ENCODE data around the gene ECPAS.
"Not testable (repeated sequence)": the region's sequence is repeated elsewhere in the genome, so short reads cannot be mapped to it uniquely, and the experiment has no call there.

Gene ECPAS

DNA sequence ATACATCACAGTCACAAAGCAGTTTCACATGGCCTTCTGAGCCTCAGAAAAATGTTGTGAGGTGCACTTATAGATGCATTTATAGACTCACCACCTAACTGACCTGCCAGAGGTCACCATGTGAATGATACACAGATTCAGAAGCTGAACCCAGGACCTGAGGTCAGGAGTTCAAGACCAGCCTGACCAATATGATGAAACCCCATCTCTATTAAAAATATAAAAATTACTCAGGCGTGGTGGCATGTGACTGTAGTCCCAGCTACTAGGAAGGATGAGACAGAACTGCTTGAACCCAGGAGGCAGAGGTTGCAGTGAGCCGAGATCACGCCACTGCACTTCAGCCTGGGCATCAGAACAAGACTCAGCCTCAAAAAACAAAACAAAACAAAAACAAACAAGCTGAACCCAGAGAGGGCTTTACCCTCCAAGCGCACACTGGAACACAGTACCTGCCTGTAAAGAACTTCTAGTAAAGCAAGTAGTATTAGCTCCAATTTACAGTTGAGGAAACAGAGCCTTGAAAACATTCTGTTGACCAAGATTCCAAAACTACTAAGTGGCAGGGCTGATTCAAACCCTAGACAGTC, 16.3 kb downstream of the ECPAS start:
- no peak for DNase-seq (ENCODE audit: low read depth)

GRCh38 chr9:111463048-111463447, 21.1 kb downstream of the ECPAS start:
- DNase-seq (ENCODE audit: low read depth) = no peak

DNA sequence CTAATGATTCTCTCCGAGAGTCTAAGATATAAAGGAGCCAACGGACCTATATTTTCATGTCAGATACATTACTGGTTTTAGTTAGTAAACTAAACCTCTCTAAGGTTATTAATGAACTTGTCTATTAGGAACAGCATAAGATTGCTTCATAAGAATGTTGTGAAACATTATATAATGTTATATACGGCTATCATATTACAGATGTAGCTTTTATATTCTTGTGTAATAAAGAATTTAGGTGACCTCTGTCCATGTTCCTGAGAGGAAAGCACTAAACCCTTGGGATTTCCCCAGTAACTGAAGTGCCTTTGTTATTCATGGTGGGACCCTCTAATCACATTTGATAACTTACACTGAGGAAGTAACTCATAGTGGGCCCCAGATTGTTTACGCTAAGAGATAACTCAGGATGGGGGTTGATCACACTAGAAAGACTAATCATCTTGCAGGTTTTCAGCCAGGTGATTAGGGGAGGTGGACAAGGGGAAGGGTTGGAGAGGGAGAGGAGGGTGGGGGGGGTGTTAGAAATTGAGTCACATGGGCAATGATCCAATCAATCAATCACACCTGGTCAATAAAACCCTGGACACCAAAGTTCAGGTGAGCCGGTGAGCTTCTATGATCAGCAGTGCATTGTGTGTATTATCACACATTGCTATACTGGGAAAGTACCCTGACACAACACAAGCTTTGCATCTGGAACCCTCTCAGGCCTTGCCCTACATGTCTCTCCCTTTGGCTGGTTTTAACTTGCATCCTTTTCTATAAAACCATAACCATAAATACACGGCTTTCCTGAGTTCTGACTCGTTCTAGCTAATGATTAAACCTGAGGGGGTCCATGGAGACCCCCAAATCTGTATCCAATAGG, 25.8 kb downstream of the ECPAS start:
- DNase-seq (ENCODE audit: low read depth) = no peak

- no peak for DNase-seq (ENCODE audit: low read depth)
Measured at GRCh38 chr9:111456529-111456928, 27.7 kb downstream of the ECPAS start.

GRCh38 chr9:111455638-111456037, 28.5 kb downstream of the ECPAS start:
- DNase-seq (ENCODE audit: low read depth) = no peak

GRCh38 chr9:111454751-111455150, 29.4 kb downstream of the ECPAS start:
- no peak for DNase-seq (ENCODE audit: low read depth)

DNA sequence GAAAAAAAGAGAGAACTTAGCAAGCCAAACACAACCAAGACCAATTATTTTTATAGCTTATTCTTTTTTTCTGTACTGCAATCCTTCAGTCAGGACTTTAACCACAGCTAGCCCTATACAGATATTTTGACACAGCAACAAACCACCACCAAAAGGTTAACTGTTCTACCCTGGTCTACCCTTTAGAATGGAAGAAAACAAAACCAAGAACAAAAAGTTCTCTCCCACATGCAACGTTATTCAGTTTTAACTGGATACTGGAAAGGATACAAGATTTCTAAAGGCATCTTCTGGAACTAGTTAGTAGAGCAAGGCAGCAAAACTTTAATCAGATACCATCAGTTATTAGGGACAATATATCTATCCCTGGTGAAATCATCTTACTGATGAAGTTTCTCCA, 32.6 kb downstream of the ECPAS start:
- no peak for DNase-seq (ENCODE audit: low read depth)

DNA sequence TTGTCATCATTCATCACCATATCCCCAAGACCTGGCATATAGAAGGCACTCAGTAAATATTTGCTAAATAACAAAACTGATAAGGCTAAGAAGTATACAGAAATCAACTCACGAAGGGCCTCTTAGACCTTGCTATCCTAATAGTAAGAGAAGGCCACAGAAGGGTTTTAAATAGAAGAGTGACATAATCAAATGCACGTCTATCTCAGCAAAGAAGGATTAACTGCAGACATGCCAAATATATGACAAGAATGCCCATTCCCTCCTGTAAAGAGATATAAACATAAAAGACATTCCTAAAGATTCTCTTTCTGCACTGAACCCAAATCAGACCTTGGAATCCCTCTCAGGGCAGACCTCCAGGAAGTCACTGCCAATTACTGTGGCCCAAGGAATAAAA, 34.1 kb downstream of the ECPAS start:
- DNase-seq (ENCODE audit: low read depth) = no peak

DNA sequence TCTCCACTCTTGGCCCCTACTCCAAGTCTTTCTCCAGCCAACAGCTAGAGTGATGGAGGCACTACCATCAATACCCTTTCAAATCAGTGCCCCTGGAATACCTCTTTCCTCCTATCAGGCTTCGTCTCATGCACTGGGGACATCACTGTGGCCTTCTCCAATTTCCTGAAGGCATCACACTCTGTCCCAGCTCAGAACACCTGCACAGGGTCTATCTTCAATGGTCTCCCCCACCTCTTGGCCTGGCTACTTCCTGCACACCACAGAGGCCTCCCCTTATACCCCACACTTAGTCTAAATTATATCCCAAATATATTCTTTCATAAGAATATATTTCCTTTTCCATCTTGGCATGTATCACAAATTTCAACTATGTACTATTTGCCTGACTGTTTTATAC, 34.5 kb downstream of the ECPAS start:
- no peak for DNase-seq (ENCODE audit: low read depth)

GRCh38 chr9:111445799-111446198, 38.4 kb downstream of the ECPAS start:
- DNase-seq (ENCODE audit: low read depth) = not testable (repeated sequence)

DNA sequence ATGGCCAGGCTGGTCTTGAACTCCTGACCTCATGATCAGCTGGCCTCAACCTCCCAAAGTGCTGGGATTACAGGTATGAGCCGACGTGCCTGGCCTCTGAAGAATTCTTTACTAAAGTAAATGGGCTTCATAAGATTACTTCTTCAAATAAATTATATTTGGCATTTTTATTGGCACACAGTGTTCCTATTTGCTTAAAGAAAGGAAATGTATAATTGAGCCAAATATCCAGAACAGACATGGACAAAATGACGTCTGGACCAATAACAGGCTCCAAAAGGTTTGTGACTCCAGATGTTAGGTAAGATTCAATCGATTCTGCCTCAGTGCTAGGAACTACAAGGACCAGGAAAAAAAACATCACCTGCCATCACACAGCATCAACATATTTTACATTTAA, 40.7 kb downstream of the ECPAS start:
- DNase-seq (ENCODE audit: low read depth) = no peak

DNA sequence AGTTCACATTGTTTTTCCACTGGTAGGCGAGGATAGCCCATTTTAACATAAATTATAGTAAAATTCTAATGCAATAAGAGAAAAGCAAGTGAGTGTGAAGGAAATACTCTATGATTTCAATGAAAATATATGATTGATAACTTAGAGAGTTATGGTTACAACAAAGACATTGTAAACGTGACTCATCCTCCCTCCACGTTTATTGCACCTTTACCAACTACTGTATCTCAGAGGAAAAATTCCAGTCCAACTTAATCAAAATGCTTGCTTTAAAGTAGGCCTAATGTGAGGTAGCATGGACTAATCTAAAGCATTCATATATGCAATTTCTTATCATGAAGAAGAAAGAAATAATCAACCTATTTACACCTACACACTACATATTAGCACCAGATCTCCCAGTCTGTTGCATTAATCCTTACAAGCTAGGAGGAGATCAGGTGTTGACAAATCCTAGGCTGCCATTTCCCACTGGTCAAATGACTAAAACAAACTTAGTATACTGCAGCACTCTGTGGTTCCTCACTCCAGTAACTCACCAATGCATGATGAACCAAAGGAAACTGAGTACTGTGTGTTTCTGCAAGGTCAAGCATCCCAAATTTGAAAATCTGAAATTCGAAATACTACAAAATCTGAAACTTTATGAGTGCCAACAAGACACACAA, 41.7 kb downstream of the ECPAS start:
- no peak for DNase-seq (ENCODE audit: low read depth)

DNA sequence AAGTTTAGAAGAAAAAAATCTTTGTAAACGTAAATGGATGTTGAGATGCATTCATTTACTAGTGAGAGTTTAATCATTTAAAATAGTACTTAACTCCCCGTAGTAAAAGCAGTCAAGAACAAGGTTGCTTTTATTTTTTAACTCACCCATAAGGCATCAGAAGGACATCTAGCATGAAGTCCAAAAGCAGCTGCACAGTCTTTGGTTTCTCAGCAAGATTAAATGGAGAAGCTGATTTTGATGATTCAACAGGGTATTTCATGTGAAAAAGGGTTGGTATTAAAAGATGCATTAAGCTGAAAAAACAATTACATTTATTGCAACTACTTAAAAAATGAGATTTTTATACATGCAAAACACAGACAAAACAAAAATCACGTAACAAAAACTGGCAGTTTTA, 44.0 kb downstream of the ECPAS start:
- no peak for DNase-seq (ENCODE audit: low read depth)

DNA sequence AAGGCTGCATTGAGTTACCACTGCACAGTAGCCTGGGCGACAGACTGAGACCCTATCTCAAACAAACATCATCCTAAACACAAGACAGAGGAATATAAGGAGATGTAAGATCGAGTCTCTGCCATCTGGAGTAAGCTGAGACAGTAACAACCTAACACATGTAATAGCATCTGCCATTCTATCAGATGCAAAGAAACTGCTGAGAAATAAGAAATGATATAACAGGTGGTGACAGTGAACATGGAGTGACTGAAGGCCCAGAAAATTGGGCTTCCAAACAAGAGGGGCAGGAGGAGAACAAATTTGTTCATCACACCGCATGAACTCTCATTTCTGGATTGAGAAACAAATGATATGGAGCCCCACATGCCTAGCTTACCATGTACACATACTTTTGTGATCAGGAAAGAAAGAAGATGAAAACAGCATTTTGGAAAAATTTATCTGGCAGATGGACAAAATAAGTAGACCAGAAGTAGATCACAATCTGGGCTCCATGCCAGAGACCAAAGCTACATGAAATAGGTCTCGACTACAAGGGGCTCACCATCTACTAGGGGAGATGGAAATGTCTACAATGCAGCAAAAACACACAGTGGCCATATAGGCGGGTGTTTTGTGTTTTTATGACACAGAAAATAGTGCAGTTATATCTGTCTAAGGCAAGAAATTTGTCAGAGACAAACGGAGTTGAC, 45.5 kb downstream of the ECPAS start:
- peak; percentile 30 for DNase-seq (ENCODE audit: low read depth)

GRCh38 chr9:111436571-111436970, 47.6 kb downstream of the ECPAS start:
- no peak for DNase-seq (ENCODE audit: low read depth)

- no peak for DNase-seq (ENCODE audit: low read depth)
Measured at GRCh38 chr9:111433082-111433481, 51.1 kb downstream of the ECPAS start.

DNA sequence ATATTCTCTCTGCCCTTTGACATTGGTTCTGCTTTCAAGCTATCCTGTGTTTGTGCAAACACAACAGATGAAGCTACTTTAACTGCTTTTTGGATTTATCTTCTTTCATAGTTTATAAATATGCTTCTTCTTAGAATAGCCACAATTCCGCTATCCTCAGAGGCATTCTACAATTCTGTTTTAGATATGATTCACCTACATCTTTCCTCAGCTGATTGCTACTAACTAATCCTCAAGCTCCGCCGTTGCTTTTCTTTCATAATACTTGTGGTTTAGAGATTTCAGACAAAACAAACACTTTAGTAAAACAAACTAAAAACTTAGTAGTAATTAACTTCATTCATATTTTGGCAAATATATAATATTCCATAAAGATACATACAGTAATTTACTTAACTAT, 52.5 kb downstream of the ECPAS start:
- DNase-seq (ENCODE audit: low read depth) = no peak

DNA sequence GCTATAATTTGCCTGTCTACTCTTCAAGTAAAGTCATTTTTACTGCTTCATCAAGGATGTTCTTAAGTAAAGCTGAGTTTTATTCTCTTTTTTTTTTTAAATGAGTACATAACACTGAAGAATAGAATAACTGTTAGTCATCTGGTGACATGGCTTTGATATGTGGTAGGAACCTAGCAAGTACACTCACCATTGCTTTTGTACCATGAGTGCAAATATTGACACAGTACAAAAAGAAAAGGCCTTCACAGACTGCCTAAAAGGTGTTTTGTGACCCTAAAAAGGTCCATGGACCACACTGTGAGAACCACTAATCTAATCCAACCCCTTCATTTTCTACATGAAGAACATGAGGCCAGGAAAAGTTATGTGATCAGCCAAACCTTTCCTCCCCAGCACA, 55.0 kb downstream of the ECPAS start:
- no peak for DNase-seq (ENCODE audit: low read depth)

DNA sequence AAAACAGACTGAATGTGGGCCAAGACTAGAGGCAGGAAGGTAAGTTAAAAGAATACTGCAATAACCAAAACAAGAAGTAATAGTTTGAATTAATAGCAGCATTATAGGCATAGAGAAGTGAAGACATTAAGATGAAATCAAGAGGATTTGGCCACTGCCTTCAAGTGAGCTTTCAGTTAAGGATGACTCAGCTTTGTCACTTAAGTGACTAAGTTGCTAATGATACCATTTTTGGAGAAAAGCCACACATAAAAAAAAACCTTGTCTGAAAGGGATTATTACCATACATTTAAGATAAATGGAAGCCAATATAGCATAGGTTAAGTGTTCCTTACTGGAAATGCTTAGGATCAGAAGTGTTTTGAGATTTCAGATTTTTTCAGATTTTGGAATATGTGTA, 57.0 kb downstream of the ECPAS start:
- no peak for DNase-seq (ENCODE audit: low read depth)

GRCh38 chr9:111423389-111423788, 60.8 kb downstream of the ECPAS start:
- DNase-seq (ENCODE audit: low read depth) = no peak

DNA sequence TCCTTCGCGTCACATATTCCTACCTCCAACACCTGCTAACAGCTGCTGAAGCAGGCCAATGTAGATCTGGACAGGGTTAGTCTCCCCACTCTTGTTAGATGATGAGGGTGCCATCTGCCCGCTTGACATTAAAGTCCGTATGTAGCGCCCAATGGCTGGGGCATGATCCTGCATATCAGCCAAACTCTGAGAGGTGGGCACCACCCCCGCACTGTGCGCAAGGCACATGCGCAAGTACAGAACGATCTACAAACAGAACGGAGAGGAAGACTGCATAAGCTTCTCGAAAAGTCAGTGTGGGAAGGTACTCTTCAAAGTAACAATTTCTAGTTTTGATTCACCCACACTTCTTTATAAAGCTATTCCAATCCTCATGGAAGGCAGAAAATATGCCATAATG, 69.8 kb downstream of the ECPAS start:
- no peak for DNase-seq (ENCODE audit: low read depth)

DNA sequence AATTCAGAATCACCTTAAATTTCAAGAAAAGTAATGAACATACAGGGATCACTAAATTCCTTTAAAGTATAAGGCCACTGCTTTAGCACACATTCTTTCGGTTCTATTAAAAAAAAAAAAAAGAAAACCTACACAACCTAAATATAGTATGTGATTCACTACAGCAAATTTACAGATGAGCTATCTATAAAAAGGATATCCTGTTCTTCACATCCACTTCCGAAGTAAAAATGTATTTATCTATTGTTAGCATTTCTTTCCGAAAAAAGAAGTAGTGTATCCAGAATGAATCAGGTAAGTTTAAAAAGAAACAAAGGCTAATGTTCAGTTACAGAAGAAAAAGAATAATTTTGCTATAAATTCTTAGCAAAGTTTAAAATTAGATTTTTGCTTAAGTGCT, 70.2 kb downstream of the ECPAS start:
- DNase-seq (ENCODE audit: low read depth) = no peak

GRCh38 chr9:111412280-111412679, 71.9 kb downstream of the ECPAS start:
- no peak for DNase-seq (ENCODE audit: low read depth)
